HG03565 (cell line): ENCODE results near the gene TARBP2.

Experiments used
- ATAC-seq: cut with Tn5 transposase; IDR thresholded peaks from one replicate; pipeline ENCODE4 v1.9.1; 2021; ENCODE audit warnings: mild to moderate bottlenecking, moderate library complexity; ENCODE audit not compliant: unreplicated experiment

Gene TARBP2, protein sequence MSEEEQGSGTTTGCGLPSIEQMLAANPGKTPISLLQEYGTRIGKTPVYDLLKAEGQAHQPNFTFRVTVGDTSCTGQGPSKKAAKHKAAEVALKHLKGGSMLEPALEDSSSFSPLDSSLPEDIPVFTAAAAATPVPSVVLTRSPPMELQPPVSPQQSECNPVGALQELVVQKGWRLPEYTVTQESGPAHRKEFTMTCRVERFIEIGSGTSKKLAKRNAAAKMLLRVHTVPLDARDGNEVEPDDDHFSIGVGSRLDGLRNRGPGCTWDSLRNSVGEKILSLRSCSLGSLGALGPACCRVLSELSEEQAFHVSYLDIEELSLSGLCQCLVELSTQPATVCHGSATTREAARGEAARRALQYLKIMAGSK

DNA sequence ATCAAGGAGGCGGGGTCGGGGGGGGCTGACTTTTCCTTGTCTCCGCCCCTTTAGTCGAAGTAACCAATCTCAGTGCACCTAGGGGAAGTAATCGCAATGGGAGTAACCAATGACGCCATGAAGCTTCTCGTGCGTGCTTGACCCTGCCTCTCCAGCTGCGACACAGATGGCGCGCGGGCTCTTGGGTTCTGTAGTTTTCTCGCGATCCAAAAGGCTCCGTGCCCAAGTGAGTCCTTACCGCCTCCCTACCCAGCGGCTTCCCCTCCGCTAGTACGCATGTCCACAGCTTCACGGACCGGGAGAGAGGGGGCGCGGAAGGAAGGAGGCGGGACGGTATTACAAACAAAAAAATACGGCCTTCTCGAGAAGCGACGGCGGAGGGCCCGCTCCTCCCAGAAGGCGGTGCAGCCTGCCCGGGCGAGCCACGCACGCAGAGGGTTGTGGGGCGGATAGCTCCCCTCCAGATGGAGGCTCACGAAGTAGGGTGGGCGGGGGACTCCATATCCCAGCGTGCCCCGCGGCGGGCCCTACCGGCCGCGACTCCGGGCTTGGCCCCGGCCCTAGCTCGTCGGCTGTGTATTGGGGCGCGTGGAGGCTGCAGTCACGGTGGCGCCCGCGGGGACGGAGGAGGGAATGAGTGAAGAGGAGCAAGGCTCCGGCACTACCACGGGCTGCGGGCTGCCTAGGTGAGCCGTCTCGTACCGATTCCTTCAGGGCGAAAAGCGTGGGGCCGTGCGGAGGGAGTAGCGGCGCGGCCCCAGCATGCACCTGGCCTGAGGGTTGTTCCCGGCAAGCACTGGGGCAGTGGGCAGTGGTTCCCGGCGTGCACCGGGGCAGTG, at the start of gene TARBP2:
Gene TARBP2, plus strand, starts transcription at position 508 of the 839 bp plus-strand sequence. Its CDS starts 126 bp downstream, at position 634.
- peak; percentile 78 for ATAC-seq

DNA sequence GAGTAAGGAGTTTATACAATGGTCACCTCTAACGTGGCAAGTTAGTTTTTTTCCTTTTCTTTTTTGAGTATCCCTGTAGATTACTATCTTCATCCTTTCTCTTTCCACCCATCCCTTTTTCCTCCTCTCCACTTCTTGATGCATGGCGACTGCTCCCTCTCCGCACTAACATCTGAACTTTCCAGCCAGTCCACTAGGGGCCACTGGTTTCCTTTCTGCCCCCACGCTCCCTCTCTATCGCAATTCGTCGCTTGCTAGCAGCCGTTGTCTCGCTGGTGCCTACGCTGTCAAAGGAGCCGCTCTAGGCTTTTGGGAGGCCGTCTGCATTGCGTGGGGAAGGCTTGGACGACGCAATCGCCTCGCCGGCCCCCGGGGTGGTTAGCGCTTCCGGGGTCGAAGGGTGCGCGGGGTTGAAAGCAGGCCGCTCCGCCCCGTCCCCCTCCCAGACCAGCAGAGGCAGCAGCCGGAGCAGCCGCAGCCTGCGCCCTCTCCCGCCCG, 49.4 kb upstream of the TARBP2 start, which contains the start of gene PCBP2:
Gene PCBP2, plus strand, starts transcription at position 442 of the 498 bp plus-strand sequence. CDS start 2,699 bp downstream, outside the sequence.
- peak; percentile 92 for ATAC-seq

DNA sequence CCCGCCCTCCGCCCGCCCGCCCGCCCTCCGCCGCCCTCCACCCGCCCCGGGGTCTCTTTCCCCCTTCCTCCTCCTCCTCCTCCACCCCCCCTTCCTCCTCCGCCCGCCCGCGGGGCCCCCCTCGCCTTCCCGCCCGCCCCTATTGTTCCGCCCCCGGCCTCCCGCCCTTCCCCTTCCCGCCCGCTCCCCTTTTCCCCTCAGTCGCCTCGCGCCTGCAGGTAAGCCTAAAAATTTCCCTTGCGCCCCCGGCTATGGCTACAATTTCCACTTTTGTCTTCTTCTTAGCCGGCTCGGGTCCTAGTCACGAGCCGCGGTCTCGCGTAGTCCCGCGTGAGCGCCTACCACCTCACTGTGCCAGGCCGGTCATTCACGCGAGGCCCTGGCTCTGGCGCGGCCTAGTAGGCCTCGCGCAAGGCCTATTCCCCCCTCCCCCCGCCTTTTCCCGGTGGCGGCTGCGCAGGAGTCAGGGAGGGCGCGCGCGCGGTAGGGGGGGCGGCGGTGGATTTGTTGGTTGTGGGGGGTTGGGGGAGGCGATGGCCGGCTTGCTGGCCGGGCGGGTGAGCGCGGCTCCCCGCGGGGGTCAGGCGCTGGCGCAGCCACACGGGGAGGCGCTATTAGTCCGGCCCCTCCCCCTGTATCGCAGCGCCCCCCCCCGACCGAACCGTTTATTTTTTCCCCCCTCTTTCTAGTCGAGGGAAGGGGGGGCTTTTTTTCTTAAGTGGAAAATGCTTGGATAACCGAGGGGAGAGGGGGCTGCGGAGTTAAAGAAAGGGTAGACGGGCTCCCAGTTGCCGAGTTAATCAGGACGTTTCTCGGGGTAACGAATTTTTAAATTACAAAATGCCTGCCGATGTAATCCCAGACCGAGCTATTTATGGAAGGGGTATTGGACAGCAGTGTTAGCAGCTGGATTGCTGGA, 48.7 kb upstream of the TARBP2 start:
- no peak for ATAC-seq

DNA sequence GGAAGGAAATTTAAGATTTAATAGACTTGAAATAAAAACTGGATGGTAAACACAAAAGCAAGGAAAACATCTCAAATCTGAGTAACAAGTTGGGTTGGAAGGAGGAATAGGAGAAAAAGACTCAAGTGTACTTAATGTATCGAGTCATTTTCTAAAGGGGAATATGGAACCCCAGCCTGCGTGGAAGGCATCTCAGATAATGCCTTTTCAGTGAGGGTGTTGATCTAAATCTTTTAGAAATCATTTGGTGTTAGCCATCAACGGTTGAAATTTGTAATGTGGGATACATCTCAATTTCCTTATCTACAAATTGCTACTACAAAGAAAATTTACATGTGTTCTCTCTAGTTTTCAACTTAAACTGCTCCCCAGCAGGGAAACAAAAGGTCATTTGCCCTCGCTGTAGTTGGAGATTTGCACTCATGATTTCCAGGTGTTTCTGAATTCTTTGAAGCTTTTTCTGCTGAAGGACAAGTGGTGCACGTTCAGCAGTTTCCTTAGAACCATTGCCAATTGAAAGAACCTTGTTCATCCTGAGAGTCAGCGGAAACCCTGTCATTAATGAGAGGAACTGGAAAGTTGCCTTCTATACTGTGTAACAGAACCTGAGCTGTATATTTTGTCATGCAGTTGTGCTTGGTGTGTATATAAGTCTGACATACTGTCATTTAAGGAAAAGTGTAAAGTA, 47.0 kb upstream of the TARBP2 start:
- ATAC-seq = no peak

DNA sequence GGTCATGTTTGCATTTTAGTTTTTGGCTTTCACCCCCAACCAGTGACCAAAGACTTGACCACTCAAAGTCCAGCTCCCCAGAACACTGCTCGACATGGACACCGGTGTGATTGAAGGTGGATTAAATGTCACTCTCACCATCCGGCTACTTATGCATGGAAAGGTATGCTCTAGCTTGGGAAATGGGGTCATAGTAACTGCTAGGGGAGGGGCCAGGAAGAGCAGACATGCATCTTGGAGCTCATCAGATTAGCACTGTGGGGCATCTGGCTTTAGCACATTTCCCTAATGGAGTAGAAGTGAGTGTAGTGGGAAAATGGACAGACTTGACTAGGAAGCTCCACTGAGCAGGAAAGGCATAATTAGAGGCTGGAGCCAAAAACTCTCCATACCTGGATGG, 46.4 kb upstream of the TARBP2 start:
- ATAC-seq = no peak

DNA sequence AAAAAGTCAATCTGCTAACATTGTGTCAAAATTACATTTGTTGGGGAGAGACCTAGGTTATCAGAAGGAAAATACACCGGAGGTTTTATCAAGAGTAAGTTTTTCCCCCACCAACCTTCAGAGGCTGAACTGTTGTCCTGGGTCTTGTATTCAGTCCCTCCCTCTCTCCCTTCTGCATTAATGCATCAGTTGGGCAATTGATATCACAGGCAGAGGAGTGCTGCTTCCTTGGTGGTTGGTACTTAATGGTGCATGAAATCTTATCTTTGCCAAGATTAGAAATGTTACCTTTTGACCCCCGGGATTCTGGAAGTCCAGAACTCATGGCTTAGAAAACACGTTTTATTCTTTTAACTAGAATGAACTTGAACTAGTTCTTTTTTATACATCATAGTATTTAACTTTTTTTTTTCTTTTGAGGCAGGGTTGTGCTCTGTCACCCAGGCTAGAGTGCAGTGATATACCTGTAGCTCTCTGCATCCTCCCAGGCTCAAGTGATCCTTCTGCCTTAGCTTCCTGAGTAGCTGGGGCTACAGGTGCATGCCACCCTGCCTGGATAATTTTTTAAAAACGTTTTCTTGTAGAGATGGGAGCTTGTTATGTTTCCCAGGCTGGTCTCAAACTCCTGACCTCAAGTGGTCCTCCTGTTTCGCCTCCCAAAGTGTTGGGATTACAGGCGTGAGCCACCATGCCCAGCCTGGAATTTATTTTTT, 44.3 kb upstream of the TARBP2 start:
- ATAC-seq = no peak

DNA sequence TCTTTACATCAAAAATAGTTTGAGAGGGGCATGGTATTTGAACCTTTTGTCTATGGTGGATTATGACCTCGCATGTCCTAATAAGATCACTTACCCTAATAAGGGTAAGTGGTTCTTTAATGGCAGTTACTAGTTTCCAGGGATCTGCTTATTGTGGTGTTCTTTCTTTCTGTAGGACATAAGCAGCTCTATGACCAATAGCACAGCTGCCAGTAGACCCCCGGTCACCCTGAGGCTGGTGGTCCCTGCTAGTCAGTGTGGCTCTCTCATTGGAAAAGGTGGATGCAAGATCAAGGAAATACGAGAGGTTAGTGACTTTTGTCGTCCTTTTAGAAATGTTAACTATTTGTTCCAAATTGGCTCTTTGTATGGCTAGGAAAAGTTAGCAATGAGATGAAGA, 42.0 kb upstream of the TARBP2 start:
- ATAC-seq = no peak

DNA sequence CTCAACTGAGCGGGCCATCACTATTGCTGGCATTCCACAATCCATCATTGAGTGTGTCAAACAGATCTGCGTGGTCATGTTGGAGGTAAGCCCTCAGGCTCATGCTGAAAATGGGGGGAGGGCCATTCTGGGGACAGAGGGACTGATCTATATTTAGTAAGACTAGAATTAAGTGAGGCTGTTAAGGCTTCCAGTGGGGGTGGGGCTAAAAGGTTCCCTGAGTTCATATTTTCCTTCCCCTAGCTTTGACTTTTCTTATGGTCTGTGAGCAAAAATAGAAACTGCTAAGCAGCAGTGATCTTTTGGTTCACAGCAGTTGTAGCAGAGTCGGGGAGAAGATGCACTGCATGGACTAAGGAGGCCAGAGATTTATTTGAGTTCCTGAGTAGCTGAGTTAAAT, 40.0 kb upstream of the TARBP2 start:
- ATAC-seq = no peak

DNA sequence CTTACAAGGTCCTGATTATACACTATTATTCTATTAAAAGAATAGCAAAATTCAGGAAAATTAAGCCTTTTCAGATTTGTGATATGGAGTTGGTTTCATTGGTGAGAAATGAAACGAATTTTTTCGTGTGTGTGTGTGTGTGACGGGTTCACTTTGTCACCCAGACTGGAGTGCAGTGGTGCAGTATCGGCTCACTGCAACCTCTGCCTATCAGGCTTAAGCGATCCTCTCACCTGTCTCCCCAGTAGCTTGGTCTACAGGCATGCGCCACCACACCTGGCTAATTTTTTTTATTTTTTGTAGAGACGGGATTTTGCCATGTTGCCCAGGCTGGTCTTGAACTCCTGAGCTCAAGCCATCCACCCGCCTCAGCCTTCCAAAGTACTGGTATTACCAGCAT, 39.5 kb upstream of the TARBP2 start:
- no peak for ATAC-seq

DNA sequence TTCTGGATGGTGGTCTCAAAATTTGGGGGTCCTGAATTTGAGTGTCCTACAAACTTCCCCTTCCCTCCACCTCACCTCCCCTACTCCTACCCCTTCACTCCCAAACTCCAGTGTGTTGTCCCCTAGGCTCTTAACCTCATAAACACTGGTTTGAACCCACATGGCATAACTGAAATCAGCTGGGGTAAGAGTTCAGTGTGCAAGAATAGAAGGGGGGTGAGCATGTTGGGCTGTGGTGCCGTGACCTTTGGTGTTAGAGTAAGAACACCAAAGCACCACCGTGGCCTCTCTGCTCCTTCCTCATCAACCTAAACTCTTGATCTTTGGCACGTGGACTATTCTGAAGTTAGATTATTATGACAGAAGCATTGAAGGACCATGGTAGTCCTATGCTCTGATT, 38.1 kb upstream of the TARBP2 start:
- no peak for ATAC-seq

DNA sequence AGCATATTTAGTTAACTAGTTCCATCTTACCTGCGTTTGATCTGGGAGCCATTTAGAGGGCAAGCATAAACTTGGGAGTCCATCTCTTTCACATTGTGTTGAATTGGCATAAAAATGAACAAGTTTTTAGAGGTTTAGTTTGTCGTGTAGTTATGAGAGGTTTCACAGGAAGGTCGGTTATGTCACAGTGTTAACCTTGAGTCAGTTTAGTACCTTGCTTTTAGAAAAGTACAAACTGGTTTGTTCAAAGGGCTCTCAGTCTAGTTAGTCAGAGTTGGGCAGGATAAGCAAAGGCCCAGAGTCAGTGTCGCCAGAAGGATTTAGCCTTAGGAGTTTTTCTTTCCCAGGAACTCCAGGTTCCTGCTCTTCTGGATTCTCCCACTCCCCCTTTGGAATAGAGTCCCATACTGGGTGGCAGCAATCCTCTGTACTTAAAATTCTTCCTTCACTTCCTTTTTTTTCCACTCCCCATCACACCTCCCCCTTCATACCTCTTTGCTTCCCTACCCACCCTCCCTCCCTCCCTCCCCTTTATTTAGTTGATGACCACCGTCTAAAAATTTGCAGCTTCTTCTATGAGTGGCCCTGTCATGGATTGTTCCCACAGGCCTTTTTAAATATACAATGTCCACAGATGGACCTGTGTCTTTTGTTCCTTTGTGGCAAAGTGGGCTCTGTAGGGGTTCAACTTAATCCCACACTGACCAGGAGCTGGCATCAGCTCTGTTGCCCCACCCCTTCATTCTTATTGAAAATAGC, 37.1 kb upstream of the TARBP2 start:
- no peak for ATAC-seq

DNA sequence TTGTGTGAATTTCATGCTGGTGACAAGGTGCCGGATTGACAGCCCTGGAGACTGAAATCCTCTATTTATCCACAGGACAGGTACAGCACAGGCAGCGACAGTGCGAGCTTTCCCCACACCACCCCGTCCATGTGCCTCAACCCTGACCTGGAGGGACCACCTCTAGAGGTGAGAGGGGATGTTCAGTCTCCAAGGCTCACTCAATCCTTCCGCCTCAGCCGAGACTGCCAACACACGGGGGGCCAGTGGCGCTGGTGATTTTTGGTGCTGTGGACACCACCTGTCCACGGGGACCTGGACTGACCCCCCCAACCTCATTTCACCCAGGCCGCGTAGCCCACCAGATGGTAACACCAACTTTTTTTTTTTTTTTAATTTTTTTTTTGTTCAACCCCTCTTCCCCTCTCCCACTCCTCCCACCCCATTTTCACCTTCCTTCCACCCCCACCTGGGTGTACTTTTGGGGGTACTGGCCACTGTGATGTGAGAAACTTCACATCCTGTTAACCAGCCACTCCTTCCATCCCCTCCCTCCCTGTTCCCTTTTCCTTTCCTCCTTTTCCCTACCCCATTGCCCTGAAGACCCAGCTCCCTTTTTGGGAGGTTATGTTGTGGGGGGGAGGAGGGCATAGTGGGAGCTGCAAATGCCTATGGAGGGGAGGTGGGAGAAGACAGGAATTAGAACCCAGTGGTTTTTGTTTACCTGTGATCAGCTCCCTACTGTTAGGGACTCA, 36.2 kb upstream of the TARBP2 start:
- ATAC-seq = no peak

DNA sequence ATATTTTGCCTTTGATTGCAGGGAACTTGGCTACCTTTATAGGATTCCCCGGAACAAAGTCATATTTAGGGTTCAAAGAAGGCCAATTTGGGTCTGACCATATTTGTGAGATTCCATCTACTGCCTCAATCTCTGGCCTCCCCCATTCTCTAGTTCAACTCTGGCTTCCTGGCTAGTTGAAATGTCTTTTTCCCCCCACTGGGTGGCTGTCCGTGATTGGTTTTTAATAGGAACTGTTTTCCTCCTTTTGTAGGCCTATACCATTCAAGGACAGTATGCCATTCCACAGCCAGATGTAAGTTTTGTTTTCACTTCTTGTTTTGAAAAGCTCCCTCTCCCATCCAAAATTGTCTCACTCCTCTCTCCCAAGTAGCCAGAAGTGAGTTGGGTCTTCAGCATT, 35.4 kb upstream of the TARBP2 start:
- ATAC-seq = no peak

DNA sequence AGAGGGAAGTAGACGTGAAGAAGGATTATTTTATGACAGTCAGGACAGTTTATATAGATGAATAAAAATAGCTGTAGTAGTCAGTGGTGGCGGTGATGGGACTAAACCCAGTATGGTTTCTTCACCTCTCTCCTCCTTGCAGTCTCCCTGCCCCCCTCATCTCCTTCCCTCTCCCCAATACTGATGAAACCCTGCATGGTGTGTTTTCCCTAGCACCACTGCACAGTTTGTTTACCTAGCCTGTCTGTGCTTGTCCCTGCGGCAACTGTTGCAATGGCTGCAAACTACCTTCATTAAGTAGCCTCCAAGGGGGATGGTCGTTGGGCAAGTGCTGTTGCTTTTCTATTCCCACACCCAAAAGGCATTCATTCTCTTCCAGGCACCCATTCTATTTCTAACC, 34.4 kb upstream of the TARBP2 start:
- ATAC-seq = no peak

DNA sequence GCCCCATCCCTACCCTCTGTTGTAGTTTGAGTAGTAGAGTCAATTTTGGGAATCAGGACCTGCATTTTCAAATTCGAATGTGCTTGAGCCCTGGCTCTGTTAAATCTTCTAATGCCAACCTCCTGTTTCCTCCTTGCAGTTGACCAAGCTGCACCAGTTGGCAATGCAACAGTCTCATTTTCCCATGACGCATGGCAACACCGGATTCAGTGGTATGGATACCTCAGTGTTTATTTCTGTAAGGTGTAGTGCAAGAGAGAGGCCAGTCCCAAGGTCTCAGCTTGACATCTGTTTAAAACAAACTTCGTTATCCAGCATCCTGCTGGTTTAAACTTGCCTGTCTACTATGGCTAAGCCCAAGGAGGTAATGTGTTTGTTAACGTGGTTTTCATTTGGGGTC, 34.0 kb upstream of the TARBP2 start:
- ATAC-seq = no peak

DNA sequence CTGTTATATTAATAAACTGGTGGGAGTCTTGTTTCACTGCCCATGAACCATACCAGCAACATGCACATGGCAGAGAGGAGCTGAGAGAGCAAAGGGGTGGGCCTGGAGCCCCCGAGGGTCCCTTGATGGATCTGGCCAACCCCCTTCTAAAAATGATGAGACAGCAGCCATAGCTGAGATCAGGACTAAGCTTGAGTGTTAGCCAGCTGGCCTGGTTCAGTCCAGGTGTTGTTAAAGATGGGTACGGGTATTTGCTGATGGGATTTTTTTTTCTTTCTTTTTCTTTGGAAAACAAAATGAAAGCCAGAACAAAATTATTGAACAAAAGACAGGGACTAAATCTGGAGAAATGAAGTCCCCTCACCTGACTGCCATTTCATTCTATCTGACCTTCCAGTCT, 33.2 kb upstream of the TARBP2 start:
- ATAC-seq = no peak

DNA sequence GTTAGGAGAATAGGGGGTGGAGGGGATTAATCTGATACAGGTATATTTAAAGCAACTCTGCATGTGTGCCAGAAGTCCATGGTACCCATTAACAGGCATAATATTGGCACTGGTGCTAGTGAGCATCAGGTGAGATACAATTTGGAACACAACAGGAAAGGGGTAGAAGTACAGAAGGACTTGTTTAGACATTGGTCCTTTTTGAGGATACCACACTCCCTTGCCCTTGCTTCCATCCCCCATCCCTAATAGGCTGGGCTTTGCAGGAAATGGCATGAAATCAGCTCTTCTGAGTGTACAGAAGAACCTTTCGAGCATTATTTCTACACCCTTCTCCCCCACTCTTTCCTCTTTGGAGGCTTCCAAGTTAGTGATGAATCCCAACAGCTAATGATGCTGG, 32.8 kb upstream of the TARBP2 start:
- ATAC-seq = no peak

DNA sequence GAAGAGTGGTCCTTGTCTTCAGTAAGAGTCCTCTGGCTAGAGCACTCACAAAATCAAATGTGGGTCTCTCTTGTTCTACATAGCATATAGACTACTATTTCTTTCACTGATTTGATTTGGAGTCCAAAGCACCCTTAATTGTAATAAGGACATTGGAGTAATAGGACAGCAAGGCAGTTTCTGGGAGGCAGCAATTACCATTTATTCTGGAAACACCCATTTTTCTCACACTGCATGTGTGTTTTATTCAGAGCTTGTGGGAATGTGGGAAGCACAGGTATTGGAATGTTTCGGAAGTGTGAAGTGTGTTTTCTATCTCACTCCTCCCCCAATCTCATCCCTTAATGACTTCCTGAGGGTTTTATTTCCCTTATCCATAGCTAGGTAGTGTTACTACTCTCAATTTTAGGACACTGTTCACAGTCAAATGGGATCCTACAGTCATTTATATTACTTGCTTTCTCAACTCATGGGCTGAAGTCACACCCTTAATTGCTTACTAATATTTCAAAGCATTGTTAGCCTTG, 29.0 kb upstream of the TARBP2 start:
- ATAC-seq = no peak
